Neutrophil (primary cell): ENCODE data around the gene IKZF1.

Experiments used
- H3K27ac ChIP-seq: fragments of 200-600 bp; sonication (generic); 2 replicates; pipeline ENCODE4 v1.5.1; 2016; ENCODE audit warnings: mild to moderate bottlenecking, moderate library complexity
- H3K27me3 ChIP-seq: fragments of 200-600 bp; sonication (generic); 2 replicates; pipeline ENCODE4 v1.6.0; 2016; ENCODE audit warnings: mild to moderate bottlenecking
- H3K36me3 ChIP-seq: fragments of 200-600 bp; sonication (generic); 2 replicates; pipeline ENCODE4 v1.5.1; 2017
- H3K4me1 ChIP-seq, 2 experiments: fragments of 200-600 bp in 1 of 2; sonication (generic) in 1 of 2; 1 replicate in 1 of 2; 2 replicates in 1 of 2; pipeline versions ENCODE4 v1.5.1 to v1.6.1; 2013 to 2016; ENCODE audit warnings: low read depth in 1 of 2, low read length in 1 of 2, mild to moderate bottlenecking in 1 of 2, moderate library complexity in 1 of 2; ENCODE audit not compliant: control insufficient read depth in 1 of 2, insufficient read depth in 1 of 2
- H3K4me3 ChIP-seq, 2 experiments: fragments of 200-600 bp in 1 of 2; sonication (generic) in 1 of 2; 1 replicate in 1 of 2; 2 replicates in 1 of 2; pipeline ENCODE4 v1.5.1; 2013 to 2016; ENCODE audit warnings: low read depth in 1 of 2, low read length in 1 of 2, mild to moderate bottlenecking in 1 of 2, moderate library complexity in 1 of 2
- H3K9me3 ChIP-seq: fragments of 200-600 bp; sonication (generic); 2 replicates; pipeline ENCODE4 v1.5.1; 2016
- TF ChIP-seq, protein P1 (sequence below): fragments of 200-600 bp; sonication (generic); IDR thresholded peaks from 2 replicates; pipeline ENCODE4 v1.5.1; 2016; ENCODE audit warnings: antibody characterized with exemption

The IKZF1 gene

DNA sequence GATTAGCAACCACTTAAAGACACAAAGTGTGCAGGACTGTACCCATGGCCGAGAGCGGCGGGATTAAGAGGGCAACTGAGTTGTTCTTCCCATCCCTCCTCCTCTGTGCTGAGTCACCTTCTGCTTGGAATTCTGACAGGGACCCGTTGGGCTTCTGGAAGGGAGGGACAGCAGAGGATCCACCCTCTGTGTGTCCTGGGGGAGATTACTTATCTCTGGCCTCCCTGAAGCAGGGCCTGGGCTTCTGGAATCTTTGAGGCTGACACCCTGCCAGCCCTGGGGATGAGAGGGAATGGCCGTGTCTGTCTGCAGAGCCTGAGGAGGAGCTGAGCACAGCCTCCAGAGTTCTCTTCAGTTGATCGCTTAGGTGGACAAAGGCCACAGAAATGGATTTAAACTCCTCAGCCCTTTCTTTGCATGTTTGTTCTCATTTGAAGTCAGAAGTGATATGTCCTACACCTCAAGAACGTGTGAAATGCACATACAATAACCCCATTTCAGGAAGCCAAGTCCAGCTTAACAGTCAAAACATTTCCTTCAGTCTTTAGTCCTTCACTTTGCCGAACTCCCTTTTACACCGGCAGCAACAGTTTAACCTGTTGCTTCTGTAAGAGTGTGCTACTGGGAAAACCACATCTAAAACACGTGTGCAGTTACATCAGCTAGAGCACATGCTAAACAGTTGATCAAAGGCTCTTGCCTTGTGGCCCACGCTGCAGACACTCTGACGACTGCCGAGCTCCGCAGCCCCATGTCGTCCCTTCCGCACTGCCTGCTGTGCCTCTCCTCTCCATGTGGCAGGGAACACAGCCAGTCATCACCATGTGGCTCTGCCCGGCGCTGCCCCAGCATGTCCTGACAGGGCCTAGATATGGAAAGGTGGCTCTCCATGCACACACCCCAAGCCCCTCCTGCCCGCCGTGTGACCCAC is 55.7 kb downstream of the IKZF1 start:
- TF ChIP-seq, protein P1, sequence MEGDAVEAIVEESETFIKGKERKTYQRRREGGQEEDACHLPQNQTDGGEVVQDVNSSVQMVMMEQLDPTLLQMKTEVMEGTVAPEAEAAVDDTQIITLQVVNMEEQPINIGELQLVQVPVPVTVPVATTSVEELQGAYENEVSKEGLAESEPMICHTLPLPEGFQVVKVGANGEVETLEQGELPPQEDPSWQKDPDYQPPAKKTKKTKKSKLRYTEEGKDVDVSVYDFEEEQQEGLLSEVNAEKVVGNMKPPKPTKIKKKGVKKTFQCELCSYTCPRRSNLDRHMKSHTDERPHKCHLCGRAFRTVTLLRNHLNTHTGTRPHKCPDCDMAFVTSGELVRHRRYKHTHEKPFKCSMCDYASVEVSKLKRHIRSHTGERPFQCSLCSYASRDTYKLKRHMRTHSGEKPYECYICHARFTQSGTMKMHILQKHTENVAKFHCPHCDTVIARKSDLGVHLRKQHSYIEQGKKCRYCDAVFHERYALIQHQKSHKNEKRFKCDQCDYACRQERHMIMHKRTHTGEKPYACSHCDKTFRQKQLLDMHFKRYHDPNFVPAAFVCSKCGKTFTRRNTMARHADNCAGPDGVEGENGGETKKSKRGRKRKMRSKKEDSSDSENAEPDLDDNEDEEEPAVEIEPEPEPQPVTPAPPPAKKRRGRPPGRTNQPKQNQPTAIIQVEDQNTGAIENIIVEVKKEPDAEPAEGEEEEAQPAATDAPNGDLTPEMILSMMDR, result no peak
- Histone ChIP-seq H3K27ac (peak overlapping the region; percentile 88), H3K36me3 (peaks cover 38% of the 10 kb centered on the region), H3K4me1 (peaks cover 80 to 83% of the 10 kb centered on the region in 2 experiments), H3K4me3 (no peak overlapping the region), H3K27me3 (no peaks in the 10 kb centered on the region), H3K9me3 (no peaks in the 10 kb centered on the region)

DNA sequence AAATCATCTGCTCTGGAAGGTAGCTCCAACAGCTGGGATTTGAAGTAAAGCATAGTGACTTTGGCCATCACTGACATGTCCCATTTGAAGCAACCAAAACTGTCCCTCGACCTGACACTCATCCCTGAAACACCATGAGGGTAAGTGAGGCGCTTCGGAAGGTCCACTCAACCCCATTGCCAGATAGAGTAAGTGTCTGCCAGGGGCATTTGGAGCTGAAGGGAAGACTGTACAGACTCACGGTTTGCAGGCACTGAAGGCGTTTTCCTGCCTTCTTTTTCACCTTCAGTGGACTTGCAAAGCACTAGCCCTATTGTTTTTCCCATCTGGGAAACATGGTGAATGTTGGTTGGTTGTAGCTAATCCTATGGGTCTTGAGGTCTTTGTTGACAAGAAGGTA is 57.6 kb downstream of the IKZF1 start:
- TF ChIP-seq, protein P1, result no peak
- Histone ChIP-seq H3K4me3 (no peak overlapping the region), H3K27me3 (no peaks in the 10 kb centered on the region), H3K27ac (peak overlapping the region; percentile 88), H3K36me3 (peaks cover 51% of the 10 kb centered on the region), H3K4me1 (peaks cover 61 to 64% of the 10 kb centered on the region in 2 experiments), H3K9me3 (no peaks in the 10 kb centered on the region)

DNA sequence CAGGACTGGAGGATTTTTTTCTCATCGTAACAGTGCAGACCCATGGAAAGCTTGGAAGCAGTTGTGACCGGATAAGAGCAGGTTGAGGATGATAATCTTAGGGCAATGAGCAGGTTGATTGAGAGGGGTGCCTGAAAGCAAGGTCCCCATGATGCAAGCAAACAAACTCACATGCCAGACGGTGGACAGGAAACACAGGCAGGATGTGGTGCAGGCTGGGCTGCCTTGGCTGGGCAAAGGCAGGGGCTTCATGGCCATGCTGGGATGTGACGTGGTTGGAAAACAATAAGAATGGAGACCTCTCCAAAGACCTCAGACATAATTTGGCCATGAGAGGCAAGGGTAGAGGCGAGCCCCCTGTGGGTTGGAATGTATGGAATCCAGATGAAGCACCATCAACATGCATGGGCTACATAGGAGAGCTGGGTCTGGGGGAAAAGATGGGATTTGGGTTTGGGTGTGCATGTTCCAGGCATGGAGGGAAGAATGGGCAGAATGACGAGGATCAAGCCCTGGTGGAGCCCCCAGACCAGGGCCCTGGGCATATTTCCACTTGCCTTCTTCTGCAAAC is 58.3 kb downstream of the IKZF1 start:
- Histone ChIP-seq H3K36me3 (peaks cover 56% of the 10 kb centered on the region), H3K27me3 (no peaks in the 10 kb centered on the region), H3K9me3 (no peaks in the 10 kb centered on the region), H3K4me3 (no peak overlapping the region), H3K4me1 (peaks cover 55 to 57% of the 10 kb centered on the region in 2 experiments), H3K27ac (peak overlapping the region; percentile 88)
- TF ChIP-seq, protein P1, result no peak

DNA sequence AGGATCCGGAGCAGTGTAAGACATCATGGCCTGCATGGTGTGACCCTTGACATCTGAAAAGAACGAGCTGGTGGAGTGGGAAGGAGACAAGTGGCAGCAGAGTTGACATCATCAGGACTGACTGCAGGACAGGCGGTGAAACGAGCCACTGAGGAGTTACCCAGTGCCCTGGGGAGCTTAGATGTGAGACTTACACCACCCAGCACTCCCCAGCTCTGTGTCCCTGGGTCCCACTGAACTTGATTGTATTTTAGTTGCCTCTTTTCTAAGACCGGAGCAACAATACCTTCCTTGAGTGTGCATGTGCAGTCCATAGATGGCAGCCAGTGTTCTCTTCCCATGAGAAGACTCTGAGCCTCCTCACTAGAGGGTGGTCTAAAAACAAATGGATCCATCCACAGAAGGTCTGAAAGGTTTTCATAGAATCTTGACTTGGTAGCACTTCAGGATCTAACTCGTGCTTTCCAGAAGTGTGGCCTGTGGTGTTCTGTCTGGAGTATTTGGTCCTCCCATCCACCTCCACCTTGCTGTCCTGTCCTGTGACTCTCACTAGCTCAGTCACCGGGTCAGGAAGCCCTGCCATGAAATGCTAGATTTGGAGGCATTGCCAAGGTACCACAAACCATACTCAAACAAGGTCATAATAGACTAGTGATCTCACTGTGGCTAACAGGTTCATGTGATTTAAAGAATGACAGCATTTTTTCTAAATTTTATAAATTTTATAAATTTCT is 59.0 kb downstream of the IKZF1 start:
- Histone ChIP-seq H3K27ac (peak overlapping the region; percentile 88), H3K4me3 (no peak overlapping the region), H3K27me3 (no peaks in the 10 kb centered on the region), H3K4me1 (peaks cover 48 to 50% of the 10 kb centered on the region in 2 experiments), H3K36me3 (peaks cover 63% of the 10 kb centered on the region), H3K9me3 (no peaks in the 10 kb centered on the region)
- TF ChIP-seq, protein P1, result no peak

DNA sequence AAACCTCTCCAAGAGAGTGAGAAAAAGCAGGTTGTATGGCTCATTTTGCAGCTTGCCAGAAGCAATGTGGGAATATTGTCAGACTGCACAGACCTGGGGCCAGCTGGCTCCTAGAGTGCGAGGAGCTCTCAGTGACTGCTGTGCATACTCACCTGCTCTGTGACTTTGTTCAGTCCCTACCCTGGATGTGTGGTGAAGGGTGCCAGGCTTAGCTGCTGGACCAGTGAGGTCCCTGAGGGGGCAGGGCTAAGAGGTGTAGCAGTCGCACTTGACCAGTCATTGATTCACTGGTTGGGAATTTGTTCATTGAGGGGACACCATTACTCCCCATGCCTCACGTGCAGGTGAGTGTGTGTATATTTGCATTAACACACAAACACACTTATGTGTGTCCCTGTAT is 60.1 kb downstream of the IKZF1 start:
- H3K27ac ChIP-seq, result peak overlapping the region; percentile 48
- H3K9me3 ChIP-seq, result no peaks in the 10 kb centered on the region
- TF ChIP-seq, protein P1, result no peak
- H3K36me3 ChIP-seq, result peaks cover 69% of the 10 kb centered on the region
- H3K27me3 ChIP-seq, result no peaks in the 10 kb centered on the region
- H3K4me1 ChIP-seq, result peaks cover 36 to 39% of the 10 kb centered on the region in 2 experiments
- no peak overlapping the region for H3K4me3 ChIP-seq
